ENCODE results near the gene EVPL.

- no peak for TF ChIP-seq POLR2A (IDR thresholded peaks at IDR 0.05; ENCODE audit: extremely low read depth, insufficient read length)
- TF ChIP-seq CTCF (IDR thresholded peaks at IDR 0.05; ENCODE audit: low read depth, low read length) = no peak
- TF ChIP-seq MYC (IDR thresholded peaks at IDR 0.05; ENCODE audit: low read depth, low read length) = no peak
Observed at GRCh38 chr17:75959839-75960511, 67.1 kb downstream of the EVPL start.

All from NB4 (cell line).